Measurements from ENCODE around the gene TAS1R2.

The TAS1R2 gene

GRCh38 chr1:18823438-18823837, 36.0 kb downstream of the TAS1R2 start:
- TF ChIP-seq RARB (CRISPR knock-in tag; IDR thresholded peaks at IDR 0.05) = no peak
- ATAC-seq = no peak

DNA sequence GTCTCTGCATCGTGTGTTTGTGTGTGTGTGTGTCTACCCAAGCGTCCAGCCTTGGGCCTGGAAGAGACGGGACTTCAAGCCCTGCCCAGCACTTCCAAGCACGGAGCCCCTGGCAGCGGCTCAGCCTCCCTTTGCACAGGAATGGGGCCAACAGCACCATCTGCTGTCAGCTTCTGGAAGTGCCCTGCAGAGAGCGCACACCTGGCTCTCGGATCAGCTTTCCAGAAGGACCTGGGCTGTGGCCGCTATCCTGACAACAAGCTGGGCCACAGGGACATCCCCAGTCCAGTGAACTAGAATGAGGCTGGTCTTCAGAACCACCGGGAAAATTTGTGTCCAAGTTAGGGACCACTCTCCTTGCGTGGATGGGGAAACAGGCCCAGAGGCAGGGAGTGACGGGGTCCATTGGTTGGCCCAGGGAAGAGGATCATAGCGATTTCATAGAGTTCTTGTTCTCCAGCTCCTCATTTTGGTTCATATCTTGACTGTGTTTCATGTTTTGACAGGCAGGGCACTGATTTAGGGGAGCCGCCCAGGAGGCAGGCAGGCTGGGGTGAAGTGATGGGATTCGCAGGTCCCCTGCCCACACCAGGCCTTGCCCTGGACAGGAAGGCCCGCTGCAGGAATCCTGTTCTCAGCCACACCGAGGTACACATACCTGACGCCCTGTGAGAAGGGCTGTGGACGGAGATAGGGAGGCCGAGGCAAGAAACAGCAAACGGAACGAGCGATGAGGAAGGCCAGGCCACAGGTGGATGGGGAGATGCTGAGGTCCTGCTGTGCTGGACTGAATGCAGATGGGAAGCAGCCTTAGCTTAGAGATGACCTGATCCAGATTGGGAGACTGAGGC, 38.4 kb downstream of the TAS1R2 start:
- no peak for TF ChIP-seq RARB (CRISPR knock-in tag; IDR thresholded peaks at IDR 0.05)
- no peak for TF ChIP-seq OSR1 (CRISPR knock-in tag; IDR thresholded peaks at IDR 0.05)
- no peak for TF ChIP-seq PPARA (CRISPR knock-in tag; IDR thresholded peaks at IDR 0.05; ENCODE audit: borderline replicate concordance)
- TF ChIP-seq CSRNP3 (CRISPR knock-in tag; IDR thresholded peaks at IDR 0.05) = no peak
- no peak for TF ChIP-seq ESRRG (CRISPR knock-in tag; IDR thresholded peaks at IDR 0.05)
- no peak for TF ChIP-seq ZFP30 (CRISPR knock-in tag; IDR thresholded peaks at IDR 0.05)
- no peak for TF ChIP-seq TOX (CRISPR knock-in tag; IDR thresholded peaks at IDR 0.05; ENCODE audit: borderline replicate concordance)
- peak; percentile 95 for ATAC-seq

DNA sequence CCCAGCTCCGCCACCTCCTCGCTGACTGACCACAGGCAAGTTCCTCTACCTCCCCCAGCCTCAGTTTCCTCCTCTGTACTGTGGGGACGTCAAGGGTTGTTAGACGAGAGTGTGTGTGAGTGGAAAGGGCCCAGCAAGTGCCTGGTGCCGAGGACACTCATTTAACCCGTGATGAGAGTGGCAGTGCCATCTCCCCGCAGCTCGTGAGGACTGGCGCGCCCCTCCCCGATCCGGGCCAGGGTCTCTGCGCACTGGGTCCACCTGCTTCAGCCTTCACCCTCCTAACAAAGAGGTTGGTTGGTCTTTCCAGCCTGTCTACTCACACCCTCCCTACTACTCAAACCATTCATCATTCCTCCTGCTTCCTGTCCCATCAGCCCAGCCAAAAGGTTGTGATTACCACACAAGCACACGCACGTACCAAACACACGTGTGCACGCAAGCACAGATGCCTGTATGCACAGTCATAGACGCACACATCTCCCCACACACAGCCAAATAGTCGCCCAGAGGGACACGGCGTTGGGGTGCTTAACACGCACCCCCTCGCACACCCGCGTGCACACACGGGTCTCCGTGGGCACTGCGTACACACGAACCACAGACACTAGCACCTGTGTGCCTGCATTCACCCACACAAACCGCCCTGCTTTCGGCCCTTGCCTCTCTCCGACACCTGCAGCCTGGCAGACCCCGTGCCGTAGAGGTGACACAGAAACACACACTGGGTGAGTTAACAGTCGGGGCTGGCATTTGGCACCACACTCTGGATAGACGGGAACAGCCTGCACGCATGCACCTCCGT, 39.3 kb downstream of the TAS1R2 start:
- peak; percentile 43; the same call in 2 of the 3 replicates for ATAC-seq
- TF ChIP-seq GLIS3 (CRISPR knock-in tag; IDR thresholded peaks at IDR 0.05) (no peak), ESRRG (CRISPR knock-in tag; IDR thresholded peaks at IDR 0.05) (no peak), OSR1 (CRISPR knock-in tag; IDR thresholded peaks at IDR 0.05) (no peak), PATZ1 (CRISPR knock-in tag; IDR thresholded peaks at IDR 0.05; ENCODE audit: borderline replicate concordance) (no peak), ZNF8 (CRISPR knock-in tag; IDR thresholded peaks at IDR 0.05) (no peak), BACH2 (CRISPR knock-in tag; IDR thresholded peaks at IDR 0.05; ENCODE audit: borderline replicate concordance) (no peak), CSRNP3 (CRISPR knock-in tag; IDR thresholded peaks at IDR 0.05) (no peak), ZNF565 (CRISPR knock-in tag; conservative IDR thresholded peaks at IDR 0.05; ENCODE audit: low read depth) (no peak), ZFP30 (CRISPR knock-in tag; IDR thresholded peaks at IDR 0.05) (no peak), CSDC2 (CRISPR knock-in tag; IDR thresholded peaks at IDR 0.05) (no peak), ZC3H10 (CRISPR knock-in tag; IDR thresholded peaks at IDR 0.05) (no peak), ISL1 (CRISPR knock-in tag; IDR thresholded peaks at IDR 0.05) (no peak), TSHZ2 (CRISPR knock-in tag; IDR thresholded peaks at IDR 0.05) (no peak), ARNTL (CRISPR knock-in tag; IDR thresholded peaks at IDR 0.05; ENCODE audit: borderline replicate concordance, low read depth) (no peak), RARB (CRISPR knock-in tag; IDR thresholded peaks at IDR 0.05) (no peak)
- TF ChIP-seq, protein P1, sequence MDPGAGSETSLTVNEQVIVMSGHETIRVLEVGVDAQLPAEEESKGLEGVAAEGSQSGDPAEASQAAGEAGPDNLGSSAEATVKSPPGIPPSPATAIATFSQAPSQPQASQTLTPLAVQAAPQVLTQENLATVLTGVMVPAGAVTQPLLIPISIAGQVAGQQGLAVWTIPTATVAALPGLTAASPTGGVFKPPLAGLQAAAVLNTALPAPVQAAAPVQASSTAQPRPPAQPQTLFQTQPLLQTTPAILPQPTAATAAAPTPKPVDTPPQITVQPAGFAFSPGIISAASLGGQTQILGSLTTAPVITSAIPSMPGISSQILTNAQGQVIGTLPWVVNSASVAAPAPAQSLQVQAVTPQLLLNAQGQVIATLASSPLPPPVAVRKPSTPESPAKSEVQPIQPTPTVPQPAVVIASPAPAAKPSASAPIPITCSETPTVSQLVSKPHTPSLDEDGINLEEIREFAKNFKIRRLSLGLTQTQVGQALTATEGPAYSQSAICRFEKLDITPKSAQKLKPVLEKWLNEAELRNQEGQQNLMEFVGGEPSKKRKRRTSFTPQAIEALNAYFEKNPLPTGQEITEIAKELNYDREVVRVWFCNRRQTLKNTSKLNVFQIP (CRISPR knock-in tag; IDR thresholded peaks at IDR 0.05; ENCODE audit: borderline replicate concordance, low read depth) = no peak
